GM12878 (cell line): ENCODE measurements around the gene RAB2B. TPM values are rescaled to one million over a fixed set of nuclear protein-coding genes. Genes with fewer than 3 reads are reported as not detected.
A peak's percentile ranks its signal among the peaks of the same experiment; 100 is the strongest.

Experiments used
- CHD4 ChIP-seq: fragments of 200-600 bp; sonication (generic); IDR thresholded peaks from 2 replicates; pipeline ENCODE4 v1.6.1; 2016; ENCODE audit warnings: mild to moderate bottlenecking
- E2F8 ChIP-seq: fragments of 450-650 bp; IDR thresholded peaks from 2 replicates; pipeline ENCODE4 v1.6.1; 2018; ENCODE audit warnings: mild to moderate bottlenecking, low read depth, moderate library complexity; ENCODE audit not compliant: partially characterized antibody
- E4F1 ChIP-seq: fragments of 450-650 bp; IDR thresholded peaks from 2 replicates; pipeline ENCODE4 v1.6.1; 2018; ENCODE audit warnings: borderline replicate concordance, mild to moderate bottlenecking; ENCODE audit not compliant: partially characterized antibody
- IRF4 ChIP-seq: IDR thresholded peaks from 2 replicates; pipeline ENCODE4 v1.6.1; 2011; ENCODE audit warnings: low read depth, low read length
- ZNF217 ChIP-seq: fragments of 450-650 bp; IDR thresholded peaks from 2 replicates; pipeline ENCODE4 v1.6.1; 2017; ENCODE audit warnings: antibody characterized with exemption, mild to moderate bottlenecking
- polyA plus RNA-seq, 11 experiments: library from polyadenylated mRNA; depleted of rRNA in 4 of 11; unstranded in 6 of 11; stranded (reverse) in 5 of 11; fragments of >200 nt; fragmentation: Nextera tagmentation in 4 of 11; fragmentation: Illumina TruSeq in 1 of 11; extraction: Ambion mirVana in 4 of 11; extraction: Trizol in 1 of 11; gene quantifications; 1 replicate in 1 of 11; 2 replicates in 10 of 11; pipeline versions ENCODE4 v1.2.1 to v1.2.3, GENCODE V29; 2011 to 2016; ENCODE audit warnings: inconsistent platforms in 2 of 11, missing spikeins in 2 of 11, low read depth in 1 of 11
- total RNA-seq, 4 experiments: library from RNA; depleted of rRNA in 3 of 4; stranded (reverse); fragments of >200 nt in 3 of 4; fragmentation: Illumina TruSeq in 1 of 4; extraction: Trizol in 1 of 4; gene quantifications; 2 replicates each; pipeline versions ENCODE4 v1.2.1 to v1.2.3, GENCODE V29; 2013 to 2021

The RAB2B gene
- total and polyA plus RNA-seq, 10 of the 15 experiments (the other 5 are each of a cell fraction or from before 2014, with no cell fraction given): 5.6 to 45.1 (median 12.5) TPM

- no peak for TF ChIP-seq CHD4
- TF ChIP-seq IRF4: 0 out of 2 replicates have a peak, but pooled peaks have one; percentile 10
- TF ChIP-seq E4F1: no peak
- peak; percentile 80 for TF ChIP-seq E2F8
- TF ChIP-seq ZNF217: no peak
These were observed at the start of gene RAB2B, which contains the start of gene TOX4 (continued) for GRCh38 chr14:21476925-21477681.
